Measurements from ENCODE around the gene CHMP2A. TPM values are rescaled to one million over a fixed set of nuclear protein-coding genes. Genes with fewer than 3 reads are reported as not detected.

CHMP2A gene
- total and polyA plus RNA-seq, 2 of the 8 experiments (the other 6 are each of a cell fraction or from before 2014, with no cell fraction given), result 70.0 to 132 TPM

DNA sequence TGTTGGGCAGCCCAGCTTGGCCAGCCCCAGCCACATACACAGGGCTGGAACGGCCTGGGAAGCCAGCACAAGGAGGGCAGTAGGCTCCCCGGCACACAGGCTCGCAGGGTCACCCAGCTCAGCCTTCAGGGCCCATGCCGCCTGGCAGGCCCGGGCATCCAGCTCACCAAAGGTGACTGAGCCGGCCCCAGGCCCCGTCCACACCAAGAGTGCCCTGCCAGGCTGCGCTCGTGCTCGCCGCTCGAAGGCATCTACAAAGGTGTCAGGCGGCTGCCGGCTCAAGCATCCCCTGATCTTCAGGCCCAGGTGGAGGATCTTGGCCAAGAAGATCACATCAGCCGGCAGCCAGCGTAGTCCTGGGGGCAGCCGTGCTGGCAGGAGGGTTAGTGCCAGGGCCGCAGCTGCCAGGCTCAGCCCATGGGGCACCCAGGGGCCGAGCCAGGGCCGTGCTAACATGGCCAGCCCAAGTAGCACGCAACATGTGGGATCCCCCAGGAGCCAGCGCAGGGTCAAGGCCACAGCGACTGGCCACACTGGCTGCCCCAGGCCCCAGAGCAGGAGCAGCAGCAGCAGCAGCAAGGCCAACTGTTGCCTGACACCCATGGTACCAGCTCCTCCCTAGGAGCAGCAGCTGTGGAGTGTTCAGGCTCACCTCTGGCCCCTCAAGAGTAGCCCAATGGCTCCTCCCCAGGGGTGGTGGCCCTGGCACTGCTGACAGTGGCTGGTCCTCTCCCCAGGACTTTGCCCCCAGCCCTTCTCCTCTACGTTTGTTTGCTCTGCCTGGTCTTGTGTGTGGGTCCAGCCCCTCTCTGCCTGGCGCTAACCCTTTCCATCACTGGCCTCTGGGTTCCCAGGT lies 43.3 kb downstream of the CHMP2A start, which contains the start of gene SLC27A5:
Gene SLC27A5, minus strand, starts transcription at position 640 of the 856 bp plus-strand sequence. Its CDS starts 37 bp downstream, at position 603.
- Histone ChIP-seq H3K36me3 (ENCODE audit: control insufficient read depth in 2 of 4, insufficient read depth in 4 of 4, low read length in 3 of 4) (peaks cover 0 to 1% (median 0%) of the 10 kb centered on the region in 4 experiments; a peak in 1 of 8 replicates), H2AFZ (ENCODE audit: low read length) (no peak within 1 kb of the TSS), H3K4me3 (ENCODE audit: extremely low read depth in 1 of 4, insufficient read depth in 2 of 4, low read depth in 3 of 4, low read length in 4 of 4) (no peak within 1 kb of the TSS), H3K18ac (ENCODE audit: extremely low read depth, low read length) (no peak within 1 kb of the TSS), H3K23ac (ENCODE audit: insufficient read length) (no peak within 1 kb of the TSS), H3K9me3 (ENCODE audit: insufficient read depth in 2 of 2, low read depth in 1 of 2, low read length in 1 of 2) (no peaks in the 10 kb centered on the region; a peak in 1 of 4 replicates), H3K27ac (ENCODE audit: low read depth, low read length) (no peak within 1 kb of the TSS), H2AK5ac (ENCODE audit: low read depth, low read length) (peak within 1 kb of the TSS; percentile 16; the same call in 1 of the 2 replicates), H2BK20ac (ENCODE audit: low read length) (no peak within 1 kb of the TSS), H3K27me3 (replicated peaks in 1 of 4; ENCODE audit: control insufficient read depth in 3 of 4, extremely low read depth in 1 of 4, insufficient read depth in 3 of 4, low read length in 3 of 4) (no peaks in the 10 kb centered on the region), H3K14ac (ENCODE audit: insufficient read length) (no peak within 1 kb of the TSS), H2BK12ac (ENCODE audit: low read depth, low read length) (no peak within 1 kb of the TSS), H3K4me2 (ENCODE audit: insufficient read depth in 1 of 2, low read depth in 2 of 2, low read length in 2 of 2) (no peak within 1 kb of the TSS), H3K79me1 (ENCODE audit: low read depth, low read length) (peaks cover 2% of the 10 kb centered on the region; the same call in 1 of the 2 replicates), H4K5ac (ENCODE audit: insufficient read length, low read depth, low read length) (no peak within 1 kb of the TSS), H2BK15ac (ENCODE audit: low read length) (no peak within 1 kb of the TSS), H3K9ac (replicated peaks in 1 of 4; ENCODE audit: extremely low read depth in 1 of 4, low read depth in 3 of 4, low read length in 3 of 4) (no peak within 1 kb of the TSS), H4K91ac (replicated peaks; ENCODE audit: insufficient read length, low read length) (no peak within 1 kb of the TSS), H3K4me1 (replicated peaks in 1 of 4; ENCODE audit: control insufficient read depth in 3 of 4, insufficient read depth in 4 of 4, low read length in 3 of 4) (peaks cover 0 to 18% (median 11%) of the 10 kb centered on the region in 4 experiments; a peak in 6 of 7 replicates), H4K8ac (ENCODE audit: extremely low read depth, insufficient read depth, low read length) (no peak within 1 kb of the TSS), H2BK120ac (replicated peaks; ENCODE audit: low read depth, low read length) (no peak within 1 kb of the TSS), H3K56ac (replicated peaks; ENCODE audit: insufficient read length, low read depth, low read length) (no peak within 1 kb of the TSS), H4K20me1 (replicated peaks in 1 of 2; ENCODE audit: control insufficient read depth in 1 of 2, insufficient read depth in 2 of 2, low read length in 2 of 2) (no peaks in the 10 kb centered on the region), H3K23me2 (ENCODE audit: low read depth, low read length) (peaks cover 4% of the 10 kb centered on the region; the same call in 1 of the 2 replicates), H3K79me2 (ENCODE audit: control insufficient read depth in 1 of 2, insufficient read depth in 2 of 2, low read length in 2 of 2) (peaks cover 0 to 2% of the 10 kb centered on the region in 2 experiments; a peak in 1 of 4 replicates), H3K4ac (replicated peaks; ENCODE audit: insufficient read length, low read depth, low read length) (no peak within 1 kb of the TSS), H2BK5ac (ENCODE audit: low read depth, low read length) (no peak within 1 kb of the TSS)
- DNase-seq (ENCODE audit: low read depth in 1 of 2, low spot score in 2 of 2) (no peak), FAIRE-seq (no peak)
- WGBS, 2 experiments (ENCODE audit: extremely low coverage in 1 of 2, insufficient coverage in 1 of 2, insufficient read length in 1 of 2, insufficient replicate concordance in 2 of 2, low coverage in 1 of 2, low lambda C conversion rate in 2 of 2, missing lambda C conversion rate in 1 of 2), result 86% methylated on average over 21 of the region's 25 CpGs; no CpG with 5 or more reads in 1 of the 2 experiments
- ChIA-PET CTCF (ENCODE audit: partially characterized antibody) (no interaction called here), POLR2A (ENCODE audit: partially characterized antibody) (interaction anchor here (1.1 to 21.3 kb wide), 6 partner anchors 8 to 50 kb away, joined by 3 to 650 read pairs (median 6); partner anchors contain the start of genes CHMP2A, TRIM28, UBE2M and ZBTB45)
- TF ChIP-seq TAF7 (optimal IDR thresholded peaks at IDR 0.05; ENCODE audit: borderline replicate concordance, low read depth, low read length) (no peak), BCL11A (IDR thresholded peaks at IDR 0.05; ENCODE audit: low read depth in 2 of 2, low read length in 2 of 2) (no peak), CBX8 (IDR thresholded peaks at IDR 0.05; ENCODE audit: borderline replicate concordance, low read depth, low read length) (no peak)

Data from H1 (cell line).